Measurements from ENCODE around the gene TELO2.

Gene TELO2

GRCh38 chr16:1454561-1454960 lies 38.6 kb upstream of the TELO2 start:
- Histone ChIP-seq H3K27me3 (no peaks in the 10 kb centered on the region), H3K27ac (no peak overlapping the region)

GRCh38 chr16:1455190-1456171 lies 37.7 kb upstream of the TELO2 start:
- Histone ChIP-seq H3K36me3 (peaks cover 63 to 94% (median 91%) of the 10 kb centered on the region in 3 donors), H3K4me1 (no peaks in the 10 kb centered on the region), H3K27ac (no peak overlapping the region), H3K27me3 (no peaks in the 10 kb centered on the region), H3K9me3 (no peaks in the 10 kb centered on the region), H3K4me3 (no peak overlapping the region)
- no peak for DNase-seq
- intact Hi-C loops (cut with DNase I; ENCODE audit: low total_unique reads): no loop called here
- TF ChIP-seq CTCF (IDR thresholded peaks at IDR 0.05): no peak

More at GRCh38 chr16:1454561-1454960, 38.6 kb upstream of the TELO2 start:
- DNase-seq: no peak
- no peaks in the 10 kb centered on the region for H3K4me1 ChIP-seq
- intact Hi-C loops (cut with DNase I; ENCODE audit: low total_unique reads): no loop called here
- H3K9me3 ChIP-seq: no peaks in the 10 kb centered on the region
- H3K36me3 ChIP-seq: peaks cover 63 to 95% (median 93%) of the 10 kb centered on the region in 3 donors
- TF ChIP-seq CTCF (IDR thresholded peaks at IDR 0.05): no peak
- H3K4me3 ChIP-seq: no peak overlapping the region

- H3K4me3 ChIP-seq: no peak overlapping the region
- peaks cover 68 to 94% (median 87%) of the 10 kb centered on the region in 3 donors for H3K36me3 ChIP-seq
- no peaks in the 10 kb centered on the region for H3K9me3 ChIP-seq
- intact Hi-C loops (cut with DNase I; ENCODE audit: low total_unique reads): no loop called here
- H3K4me1 ChIP-seq: no peaks in the 10 kb centered on the region
- H3K27ac ChIP-seq: no peak overlapping the region
- DNase-seq: no peak
- no peak for TF ChIP-seq CTCF (IDR thresholded peaks at IDR 0.05)
- H3K27me3 ChIP-seq: no peaks in the 10 kb centered on the region
Measured at GRCh38 chr16:1456951-1457350, 36.2 kb upstream of the TELO2 start.

GRCh38 chr16:1457489-1458245 lies 35.5 kb upstream of the TELO2 start:
- no peak overlapping the region for H3K27ac ChIP-seq
- no peaks in the 10 kb centered on the region for H3K27me3 ChIP-seq
- H3K36me3 ChIP-seq: peaks cover 61 to 88% (median 80%) of the 10 kb centered on the region in 3 donors
- no peak for TF ChIP-seq CTCF (IDR thresholded peaks at IDR 0.05)
- H3K9me3 ChIP-seq: no peaks in the 10 kb centered on the region
- no peak for DNase-seq
- no peaks in the 10 kb centered on the region for H3K4me1 ChIP-seq
- H3K4me3 ChIP-seq: no peak overlapping the region
- intact Hi-C loops (cut with DNase I; ENCODE audit: low total_unique reads): no loop called here

- no peaks in the 10 kb centered on the region for H3K27me3 ChIP-seq
- H3K9me3 ChIP-seq: no peaks in the 10 kb centered on the region
- intact Hi-C loops (cut with DNase I; ENCODE audit: low total_unique reads): no loop called here
- peaks cover 53 to 86% (median 72%) of the 10 kb centered on the region in 3 donors for H3K36me3 ChIP-seq
- TF ChIP-seq CTCF (IDR thresholded peaks at IDR 0.05): no peak
- no peak for DNase-seq
- H3K4me3 ChIP-seq: no peak overlapping the region
- no peaks in the 10 kb centered on the region for H3K4me1 ChIP-seq
- no peak overlapping the region for H3K27ac ChIP-seq
Measured at GRCh38 chr16:1458336-1458976, 34.7 kb upstream of the TELO2 start.
